GM18873 (cell line): Measurements from ENCODE around the gene TPM2.

ENCODE experiments used
- ATAC-seq: cut with Tn5 transposase; IDR thresholded peaks from one replicate; pipeline ENCODE4 v1.9.1; 2021; ENCODE audit warnings: mild to moderate bottlenecking, moderate library complexity, moderate number of reproducible peaks; ENCODE audit not compliant: unreplicated experiment, low FRiP score

The TPM2 gene

DNA sequence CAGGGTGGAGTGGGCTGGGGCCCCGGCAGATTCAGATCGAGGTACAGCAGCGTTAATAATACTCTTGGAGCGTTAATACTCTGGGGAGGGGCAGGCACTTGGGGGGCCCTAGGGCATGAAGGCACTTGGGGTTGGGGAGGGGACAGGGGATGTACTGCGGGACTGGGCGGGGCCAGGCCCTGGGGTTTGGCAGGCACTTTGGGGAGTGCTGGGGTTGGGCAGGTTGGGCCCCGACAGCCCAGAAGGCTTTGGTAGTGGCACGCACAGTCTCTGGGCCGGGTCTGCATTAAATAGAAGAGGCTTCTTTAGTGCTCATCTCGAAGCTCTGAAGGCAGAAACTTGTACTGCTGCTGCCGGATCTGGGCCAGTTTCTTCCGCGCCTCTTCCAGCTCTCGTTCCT lies 7.8 kb upstream of the TPM2 start:
- no peak for ATAC-seq

DNA sequence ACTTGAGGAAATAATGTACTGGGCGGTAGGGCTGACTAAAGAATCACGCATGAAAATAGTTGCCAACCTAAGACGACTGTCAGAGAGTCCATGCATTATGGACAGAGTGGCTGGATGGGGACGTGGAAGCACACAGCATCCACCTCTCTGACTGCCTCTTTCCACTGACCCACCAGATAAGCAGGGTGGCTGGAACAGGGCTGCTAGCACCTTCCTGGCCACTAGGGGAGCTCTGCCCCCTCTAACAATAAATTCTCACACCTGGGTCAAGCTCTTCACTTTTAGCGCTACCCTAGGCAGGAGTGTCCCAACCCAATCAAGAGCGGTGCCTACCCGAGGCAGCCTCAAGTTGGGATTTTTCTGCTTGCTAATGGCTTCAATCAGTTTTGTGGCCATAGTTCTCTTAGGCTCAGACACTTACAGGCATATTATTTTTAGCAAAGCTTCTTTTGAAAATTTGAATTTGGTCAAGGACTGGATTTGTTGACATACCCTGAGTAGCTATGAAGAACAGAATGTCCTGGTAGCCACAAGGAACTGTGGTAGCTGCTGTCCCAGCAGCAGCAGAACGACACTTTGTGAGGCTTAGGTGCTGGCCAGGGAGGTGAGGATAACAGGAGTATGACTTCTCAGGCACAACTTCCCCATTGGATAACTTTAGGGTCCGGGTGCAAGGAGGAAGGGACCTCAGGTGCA lies 6.9 kb upstream of the TPM2 start:
- ATAC-seq = peak; percentile 52

DNA sequence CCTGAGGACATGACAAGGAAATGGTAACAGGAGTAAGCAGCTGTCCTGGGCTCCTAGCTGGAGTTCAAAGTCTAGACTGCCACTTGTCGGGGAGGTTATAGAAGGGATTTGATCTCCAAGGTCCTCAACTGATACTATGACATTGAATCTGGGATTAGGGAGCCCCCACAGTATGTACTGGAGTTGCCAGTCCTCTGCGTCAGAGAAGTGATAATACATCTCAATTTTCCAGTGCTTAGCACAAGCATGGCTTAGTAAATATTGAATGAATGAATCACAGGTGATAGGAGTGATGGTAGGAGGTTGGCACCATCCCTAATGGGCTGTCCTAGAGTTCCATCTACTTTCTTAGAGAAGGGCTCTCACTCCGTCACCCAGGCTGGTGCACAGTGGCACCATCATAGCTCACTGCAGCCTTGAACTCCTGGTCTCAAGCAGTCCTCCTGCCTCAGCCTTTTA lies 6.2 kb upstream of the TPM2 start:
- no peak for ATAC-seq

DNA sequence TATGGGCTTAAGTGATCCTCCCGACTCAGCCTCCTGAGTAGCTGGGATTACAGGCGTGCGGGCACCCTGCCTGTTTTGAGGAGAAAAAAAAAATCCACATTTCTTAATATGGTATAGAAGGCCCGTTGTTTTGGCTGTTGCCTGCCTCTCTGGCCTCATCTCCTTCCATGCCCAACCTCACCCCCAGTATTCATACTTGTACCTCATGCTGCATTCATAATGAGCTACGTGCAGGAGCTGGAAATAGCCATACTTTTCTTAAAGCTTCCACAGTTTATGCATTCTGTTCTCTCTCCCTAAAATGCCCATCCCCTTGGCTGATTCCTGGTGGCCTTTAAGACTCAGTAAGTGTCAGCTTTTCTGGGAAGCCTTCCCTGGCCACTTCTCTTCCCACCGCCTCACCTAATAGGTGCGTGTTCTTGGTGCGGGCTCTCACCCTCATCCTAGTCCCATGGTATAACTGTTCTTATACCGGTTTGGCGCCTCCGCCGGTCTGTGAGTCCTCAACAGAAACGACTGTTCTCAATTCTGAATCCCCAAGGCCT lies 2.1 kb upstream of the TPM2 start:
- ATAC-seq = no peak

DNA sequence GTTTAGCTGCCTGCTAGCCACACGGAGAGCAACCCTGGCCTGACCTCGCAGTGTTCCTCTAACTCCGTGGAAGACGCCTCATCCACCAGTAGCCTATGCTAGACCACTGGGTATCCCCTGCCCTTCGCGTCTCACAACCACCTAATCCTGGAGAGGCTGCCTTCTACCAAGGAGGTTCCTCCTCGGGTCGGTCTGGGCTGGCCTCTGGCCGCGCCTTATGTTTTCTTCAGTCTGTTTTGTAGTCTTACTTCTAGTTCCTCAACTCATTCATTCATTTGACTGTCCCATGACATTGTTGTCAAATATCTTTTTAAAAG lies 1.6 kb upstream of the TPM2 start:
- no peak for ATAC-seq

DNA sequence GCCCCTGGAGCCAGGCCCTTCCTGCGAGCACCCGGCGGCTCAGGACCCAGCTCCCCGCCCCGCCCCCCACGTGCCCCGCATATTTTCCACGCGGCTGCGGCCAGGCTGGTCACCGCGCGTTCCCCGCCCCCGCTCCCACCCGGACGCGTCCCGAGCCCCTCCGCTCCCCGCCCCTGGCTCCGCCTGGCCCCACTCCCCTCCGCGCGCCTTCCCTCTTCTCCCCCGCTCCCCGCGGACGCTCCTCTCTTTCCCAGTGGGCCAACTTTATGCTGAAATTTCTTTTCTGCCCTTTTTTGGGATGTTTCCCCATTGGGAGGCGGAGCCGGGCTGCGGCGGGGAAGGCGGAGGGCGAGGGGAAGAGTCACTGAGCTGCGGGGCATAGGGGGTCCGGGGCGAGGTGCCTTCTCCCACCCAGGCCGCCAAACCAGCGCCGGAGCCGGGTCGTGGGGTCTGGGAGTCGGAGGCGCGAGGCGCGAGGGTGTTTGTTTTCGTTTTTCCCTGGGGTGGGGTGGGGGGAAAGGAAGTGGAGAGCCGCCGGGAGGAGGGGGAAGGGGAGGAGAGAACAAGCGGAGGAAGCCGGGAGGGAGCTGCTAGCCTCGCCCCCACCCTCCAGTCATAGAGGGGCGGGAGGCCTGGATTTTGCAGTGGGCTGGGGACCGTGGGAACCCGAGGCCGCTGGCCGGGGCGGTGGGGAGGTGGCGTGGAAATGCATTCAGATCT lies 1.0 kb upstream of the TPM2 start:
- no peak for ATAC-seq

DNA sequence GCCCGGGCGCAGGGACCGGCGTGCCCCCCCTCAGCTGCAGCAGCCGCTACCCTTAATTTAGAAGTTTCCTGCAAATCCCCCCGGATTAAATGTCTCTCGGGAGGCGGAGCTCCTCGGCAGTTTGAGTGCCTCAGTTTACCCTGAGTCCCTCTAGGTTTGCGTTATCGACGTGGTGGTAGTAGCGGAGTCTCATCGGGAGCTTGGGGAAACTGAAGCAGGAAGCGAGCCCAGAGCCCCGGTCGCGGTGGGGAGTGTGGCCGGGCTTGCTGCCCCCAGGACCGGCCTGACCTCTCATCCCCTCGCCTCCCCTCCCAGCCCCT lies 529 bp upstream of the TPM2 start:
- no peak for ATAC-seq

DNA sequence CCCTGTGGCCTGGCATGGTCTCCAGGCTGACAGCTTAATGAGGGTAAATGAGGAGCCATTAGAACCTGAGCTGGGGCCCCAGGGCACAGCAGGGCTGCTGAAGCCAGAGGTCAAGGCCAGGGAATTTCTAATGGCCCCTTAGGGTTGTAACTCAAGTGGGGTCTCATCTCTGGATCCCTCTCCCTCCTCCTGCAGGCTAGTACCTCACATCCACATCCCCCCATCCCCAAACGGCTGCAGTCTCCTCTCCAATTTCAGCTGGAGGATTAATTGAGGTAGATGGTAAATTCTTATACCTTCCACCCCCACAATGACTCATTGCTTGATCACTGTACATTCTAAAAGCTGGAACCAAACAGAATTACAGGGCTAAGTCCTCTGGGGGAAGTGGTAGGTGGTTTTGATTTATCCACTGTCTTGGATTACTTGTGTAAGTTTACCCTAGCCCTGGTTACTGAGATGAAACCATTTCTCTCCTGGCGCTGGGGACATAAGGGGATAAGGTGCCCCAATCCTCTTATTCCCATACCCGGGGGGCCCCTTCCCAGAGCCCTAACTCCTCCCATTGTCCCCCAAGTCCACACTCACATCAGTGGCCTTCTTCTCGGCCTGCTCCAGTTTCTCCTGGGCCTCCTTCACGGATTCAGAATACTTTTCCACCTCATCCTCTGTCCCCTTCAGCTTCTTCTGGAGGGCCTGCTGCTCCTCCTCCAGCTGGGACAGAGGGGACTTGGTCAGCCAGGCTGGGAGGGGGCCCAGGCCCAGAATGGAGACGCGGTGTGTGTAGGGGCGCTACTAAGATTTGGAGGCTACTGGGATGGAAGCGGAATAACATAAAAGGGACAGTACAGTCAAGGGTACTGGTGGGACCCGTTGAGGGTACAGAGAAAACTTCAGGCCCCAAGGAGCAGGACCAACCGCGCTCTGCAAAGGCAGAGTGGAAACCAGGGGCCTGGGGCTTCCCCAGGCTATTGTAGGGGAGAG lies 875 bp downstream of the TPM2 start:
- no peak for ATAC-seq

DNA sequence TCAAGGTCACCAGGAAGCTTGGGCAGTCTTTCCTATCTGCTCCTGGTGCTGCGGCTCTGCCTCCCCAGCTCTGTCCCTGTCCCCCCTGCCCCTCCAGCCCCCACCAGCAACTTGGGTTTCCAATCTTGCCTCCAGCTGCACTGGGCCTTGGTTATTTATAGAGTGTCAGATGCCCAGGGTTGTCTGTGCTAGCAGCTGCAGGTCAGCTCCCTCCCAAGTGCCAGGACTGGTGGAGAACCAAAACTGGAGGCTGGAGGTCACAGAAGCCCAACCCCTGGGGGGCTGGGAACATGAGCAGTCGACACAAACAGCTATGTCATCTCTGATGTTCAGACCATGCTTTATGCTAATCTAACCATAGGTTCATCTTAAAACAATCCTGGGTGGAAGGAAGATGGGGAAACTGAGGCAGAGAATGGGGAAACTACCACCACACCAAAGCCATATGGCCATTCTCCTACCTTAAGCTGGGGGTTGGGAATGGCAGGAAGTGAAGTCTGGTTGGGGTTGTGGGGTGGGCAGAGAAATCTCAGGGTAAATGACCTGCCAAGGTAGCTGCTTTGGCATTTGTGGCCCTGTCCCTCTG lies 1.7 kb downstream of the TPM2 start:
- no peak for ATAC-seq

DNA sequence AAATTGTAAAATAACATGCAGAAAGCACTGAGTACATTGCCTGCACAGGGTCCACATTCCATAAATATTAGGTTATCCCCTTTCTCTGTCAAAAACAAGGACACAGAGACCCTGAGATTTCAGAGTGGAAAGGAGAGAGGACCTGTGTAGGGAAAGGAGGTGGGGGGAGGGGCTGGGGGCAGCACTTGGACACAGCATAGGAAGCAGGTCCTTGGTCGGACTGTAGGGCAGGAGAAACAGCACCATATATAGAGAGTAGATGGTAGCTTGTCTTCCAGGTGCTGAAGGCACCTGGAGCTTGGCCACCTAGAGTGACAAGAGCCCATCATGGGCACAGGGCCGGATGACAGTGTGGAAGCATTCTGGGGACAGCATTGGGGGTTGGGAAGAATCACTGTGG lies 2.4 kb downstream of the TPM2 start:
- ATAC-seq = no peak

DNA sequence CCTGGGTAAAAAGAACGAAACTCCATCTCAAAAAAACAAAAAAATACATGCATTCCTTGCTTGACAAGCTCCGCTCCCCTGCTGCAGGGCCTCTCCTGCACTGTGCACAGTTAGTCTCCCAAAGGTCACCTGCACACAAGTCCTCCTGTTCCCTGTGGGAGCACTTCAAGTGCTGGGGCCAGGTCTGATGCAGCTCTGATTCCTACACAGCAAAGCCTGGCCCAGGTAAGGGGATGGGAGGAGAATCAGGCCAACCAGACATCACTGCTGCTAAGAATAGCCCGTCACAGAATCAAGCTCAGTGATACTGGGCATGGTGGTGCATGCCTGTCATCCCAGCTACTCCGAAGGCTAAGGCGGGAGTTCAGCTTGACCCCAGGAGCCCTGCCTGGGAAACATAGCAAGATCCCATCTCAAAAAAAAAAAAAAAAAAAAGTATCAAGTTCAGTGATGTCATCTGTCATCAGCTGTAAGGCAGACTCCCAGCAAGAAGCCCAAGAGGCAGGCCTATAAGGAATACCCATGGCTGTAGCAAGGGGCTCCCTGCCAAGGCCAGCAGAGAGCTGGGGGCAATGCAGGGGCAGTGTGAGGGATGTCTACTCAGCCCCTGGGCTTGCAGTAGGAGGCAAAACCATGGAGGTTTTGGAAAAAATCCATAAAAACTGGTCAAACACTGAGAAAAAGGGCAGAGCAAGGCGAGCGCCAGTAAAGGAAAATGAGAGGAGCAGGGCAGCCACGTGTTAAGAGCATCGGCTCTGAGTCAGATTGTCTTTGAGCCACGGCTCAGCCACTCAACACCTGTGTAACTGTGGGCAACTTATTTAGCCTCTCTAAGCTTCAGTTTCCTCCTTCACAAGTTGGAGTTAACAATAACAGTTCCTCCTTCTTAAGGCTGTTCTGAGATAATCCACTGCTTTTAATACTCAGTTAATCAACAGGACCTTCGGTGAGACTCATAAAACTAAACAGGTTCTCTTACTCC lies 3.2 kb downstream of the TPM2 start:
- no peak for ATAC-seq

DNA sequence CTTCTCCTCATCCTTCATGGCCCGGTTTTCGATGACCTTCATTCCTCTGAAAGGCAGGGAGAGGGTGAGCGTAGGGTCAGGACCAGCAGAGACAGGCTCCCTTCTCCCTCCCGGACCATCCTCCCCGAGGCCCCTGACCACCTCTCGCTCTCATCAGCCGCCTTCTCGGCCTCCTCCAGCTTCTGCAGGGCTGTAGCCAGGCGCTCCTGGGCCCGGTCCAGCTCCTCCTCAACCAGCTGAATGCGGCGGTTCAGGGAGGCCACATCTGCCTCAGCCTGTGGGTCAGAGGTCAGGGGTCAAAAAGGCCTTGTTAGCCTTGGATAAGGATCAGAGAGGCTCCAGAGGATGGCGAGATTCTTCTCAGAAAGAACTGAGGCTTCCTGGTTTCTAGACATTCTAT lies 4.2 kb downstream of the TPM2 start:
- ATAC-seq = no peak

DNA sequence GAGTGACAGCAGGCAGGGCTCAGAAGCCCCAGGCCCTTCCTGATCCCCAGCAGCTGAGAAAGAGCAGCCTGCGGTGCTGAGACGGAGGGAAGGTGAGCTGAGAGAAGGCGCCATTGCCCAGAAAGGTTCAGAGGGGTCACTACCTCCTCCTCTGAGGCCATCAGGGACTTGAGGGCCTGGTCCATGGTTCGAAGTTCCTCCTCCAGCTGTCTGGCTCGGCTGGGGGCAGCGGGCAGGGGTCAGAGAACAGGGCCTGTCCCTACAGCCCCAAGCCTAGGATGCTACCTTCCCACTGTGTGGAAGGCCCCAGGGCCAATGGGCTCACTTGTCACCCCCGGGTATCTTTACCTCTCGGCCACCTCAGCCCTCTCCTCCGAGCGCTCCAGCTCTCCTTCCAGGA lies 4.8 kb downstream of the TPM2 start:
- no peak for ATAC-seq

DNA sequence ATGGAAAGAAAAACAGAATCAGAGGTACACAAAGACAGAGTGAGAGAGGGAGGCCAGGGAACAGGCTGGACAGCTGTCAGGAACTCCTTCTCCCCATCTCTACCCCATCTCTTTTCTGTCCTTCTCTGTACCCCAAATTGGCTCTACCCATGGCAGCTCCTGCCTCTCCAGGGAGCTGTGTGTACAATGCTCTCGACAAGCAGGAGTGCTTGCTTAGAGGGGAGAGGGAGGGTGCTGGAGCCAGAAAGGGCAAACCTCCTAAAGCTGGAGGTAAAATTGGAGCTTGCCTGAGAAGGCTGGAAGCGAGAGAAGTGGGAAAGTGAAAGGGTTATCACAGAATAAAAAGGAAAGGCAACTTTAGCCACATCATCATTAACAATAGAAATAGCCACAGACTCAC lies 6.4 kb downstream of the TPM2 start:
- ATAC-seq = no peak

DNA sequence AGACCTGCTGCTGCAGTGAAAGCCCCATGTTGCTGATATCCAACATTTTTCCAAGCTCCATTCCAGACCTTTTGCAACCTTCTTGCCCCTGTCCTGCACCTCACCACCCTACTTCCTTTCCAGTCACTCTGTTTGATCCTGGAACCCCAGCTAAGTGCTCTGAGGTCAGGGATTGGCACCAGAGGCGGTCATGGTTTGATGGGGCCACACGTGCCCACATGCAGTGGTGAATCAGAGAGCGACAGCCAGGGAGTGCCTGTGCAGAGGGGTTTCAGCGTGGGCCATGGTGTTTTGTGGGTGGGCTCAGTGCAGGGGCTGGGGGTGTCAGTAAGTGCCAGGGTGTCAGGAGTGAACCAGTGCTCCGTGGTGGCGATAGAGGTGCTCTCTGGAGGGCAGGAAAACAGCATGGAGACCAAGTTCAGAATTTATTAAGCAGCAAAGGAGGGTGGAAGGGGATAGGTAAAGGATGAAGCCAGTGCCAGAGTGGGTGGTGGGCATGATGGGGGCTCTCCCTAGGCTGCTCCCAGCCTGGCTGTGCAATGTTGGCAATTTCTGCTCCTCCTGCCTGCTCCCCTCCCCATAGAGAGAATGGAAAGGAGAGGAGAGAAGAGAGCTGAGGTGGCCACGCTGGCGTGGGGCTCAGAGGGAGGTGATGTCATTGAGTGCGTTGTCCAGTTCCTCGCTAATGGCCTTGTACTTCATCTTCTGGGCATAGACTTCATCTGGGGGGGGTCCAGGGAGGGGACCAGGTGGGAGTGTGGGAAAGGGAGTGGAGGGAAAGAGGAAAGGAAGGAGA lies 7.0 kb downstream of the TPM2 start:
- no peak for ATAC-seq

DNA sequence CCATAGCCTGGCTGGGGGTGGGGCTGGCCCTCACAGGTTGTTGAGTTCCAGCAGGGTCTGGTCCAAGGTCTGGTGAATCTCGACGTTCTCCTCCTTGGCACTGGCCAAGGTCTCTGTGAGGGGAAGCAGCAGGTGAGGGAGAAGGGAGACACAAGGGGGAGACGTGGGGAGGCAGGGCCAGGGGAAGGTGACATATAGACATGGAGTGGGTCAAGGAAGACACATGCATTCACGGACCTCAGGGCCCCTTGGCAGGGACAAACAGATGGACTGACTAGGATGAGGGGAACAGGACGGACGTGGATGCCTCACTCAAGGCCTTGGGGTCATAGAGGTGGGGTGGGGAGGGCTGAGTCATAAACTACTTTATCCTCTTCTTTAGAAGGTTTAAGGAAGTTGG lies 7.7 kb downstream of the TPM2 start:
- ATAC-seq = no peak

DNA sequence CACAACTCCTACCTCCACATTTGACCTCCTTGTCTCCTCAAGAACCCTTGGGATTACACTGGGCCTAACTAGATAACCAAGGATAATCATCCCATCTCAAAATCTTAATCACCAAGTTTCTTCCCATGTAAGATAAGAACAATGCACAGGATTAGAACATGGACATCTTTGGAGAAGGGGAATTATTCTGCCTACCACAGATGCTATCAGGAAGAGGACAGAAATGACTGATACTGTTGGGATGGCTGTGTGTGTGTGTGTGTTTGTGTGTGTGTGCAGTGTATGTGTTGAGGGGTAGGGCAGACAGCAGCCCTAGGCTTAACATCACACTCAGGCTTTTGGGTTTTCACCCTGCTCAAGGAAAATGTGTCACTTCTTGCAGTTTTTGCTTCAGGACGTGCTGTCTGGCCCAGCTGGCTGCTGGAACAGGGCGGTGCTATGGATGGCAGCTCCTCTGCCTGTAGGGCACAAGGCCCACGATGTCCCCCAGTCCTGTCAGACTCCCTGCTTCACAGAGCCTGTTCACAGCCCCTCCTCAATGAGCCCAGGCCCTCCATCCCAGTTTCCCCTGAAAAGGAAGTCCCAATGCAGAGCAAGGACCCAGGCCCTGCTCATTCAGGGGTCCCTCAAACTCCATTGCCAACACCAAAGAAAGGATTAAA lies 8.3 kb downstream of the TPM2 start:
- ATAC-seq = no peak
